Renal pelvis (tissue), 4 donors: ENCODE data around the gene SFMBT1. TPM values are rescaled to one million over a fixed set of nuclear protein-coding genes. Genes with fewer than 3 reads are reported as not detected.

Source experiments
- DNase-seq: peaks from one replicate; pipeline ENCODE4 v3.0.0-alpha.2; 2013
- polyA plus RNA-seq, 3 donors: library from polyadenylated mRNA; unstranded; fragments of 120-200 nt; gene quantifications; one replicate each; pipeline ENCODE4 v1.2.1, GENCODE V29; 2013; ENCODE audit not compliant: insufficient read length in 3 of 3

The SFMBT1 gene
- polyA plus RNA-seq, 3 donors: 9.9 to 11.7 (median 10.8) TPM

DNA sequence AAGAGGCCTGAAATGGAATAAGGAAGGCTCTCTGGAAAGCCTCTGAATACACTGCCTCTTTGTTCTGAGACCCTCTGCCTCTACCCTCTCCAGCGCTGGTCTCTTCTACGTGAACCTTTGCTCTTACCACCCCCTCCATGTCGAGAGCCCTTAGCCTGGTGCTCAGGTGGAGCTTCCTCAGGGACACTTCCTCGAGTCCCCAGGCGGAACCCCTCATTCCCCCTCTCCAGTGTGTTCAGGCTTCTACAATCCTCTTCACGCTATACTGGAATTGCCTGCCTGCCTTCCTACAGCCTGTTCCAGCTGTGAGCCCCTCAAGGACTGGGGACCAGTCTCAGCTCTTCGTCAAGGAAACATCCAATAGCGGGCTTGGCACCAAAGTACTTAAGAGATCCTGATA, 156.0 kb downstream of the SFMBT1 start:
- no peak for DNase-seq

DNA sequence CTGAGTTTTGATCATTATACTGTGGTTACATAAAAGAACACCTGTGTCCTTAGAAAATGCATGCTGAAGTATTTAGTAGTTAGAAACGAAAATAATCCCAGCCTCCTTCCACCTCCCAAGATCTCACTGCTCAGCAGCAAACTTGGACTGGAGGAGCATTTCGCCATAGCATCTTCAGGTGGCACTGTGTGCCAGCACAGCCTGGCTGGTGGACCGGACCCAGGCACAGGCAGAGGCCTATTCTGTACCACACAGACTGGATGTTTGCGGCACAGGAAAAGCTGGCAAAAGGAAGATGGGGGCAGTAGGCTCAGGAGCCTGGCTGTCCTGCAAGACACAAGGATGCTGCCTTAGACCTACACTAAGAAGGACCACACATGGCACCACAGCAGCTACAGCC, 158.7 kb downstream of the SFMBT1 start:
- no peak for DNase-seq

DNA sequence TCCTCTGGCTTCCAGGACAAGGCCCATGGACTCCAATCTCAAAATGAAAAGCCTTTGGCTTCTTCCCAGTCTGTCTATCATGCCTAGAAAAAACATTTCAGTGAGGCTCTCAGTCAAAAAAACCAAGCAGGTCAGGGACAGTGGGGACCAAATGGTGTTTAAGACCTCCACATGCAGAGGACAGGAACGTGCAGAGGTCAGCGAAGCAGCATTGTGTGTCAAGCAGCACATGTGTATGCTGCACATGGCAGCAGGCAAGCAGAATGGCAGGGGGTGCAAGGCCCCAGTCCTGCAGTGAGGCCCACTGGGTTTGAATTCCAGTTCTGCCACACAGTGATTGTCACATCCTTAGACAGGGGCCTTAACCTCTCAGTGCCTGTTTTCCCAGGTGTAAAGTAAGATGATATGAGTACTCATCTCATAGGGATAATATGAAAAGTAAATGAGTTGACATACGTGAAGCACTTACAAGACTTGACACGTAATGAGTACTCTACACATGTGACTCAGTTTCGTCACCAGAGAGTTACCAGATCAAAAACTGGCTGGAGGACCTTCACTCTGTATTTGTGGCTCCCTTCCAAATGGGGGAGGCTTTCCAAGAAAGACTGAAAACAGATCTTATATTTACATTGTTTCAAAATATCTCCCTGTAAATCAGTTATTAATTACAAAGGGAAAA, 159.7 kb downstream of the SFMBT1 start:
- DNase-seq: no peak

DNA sequence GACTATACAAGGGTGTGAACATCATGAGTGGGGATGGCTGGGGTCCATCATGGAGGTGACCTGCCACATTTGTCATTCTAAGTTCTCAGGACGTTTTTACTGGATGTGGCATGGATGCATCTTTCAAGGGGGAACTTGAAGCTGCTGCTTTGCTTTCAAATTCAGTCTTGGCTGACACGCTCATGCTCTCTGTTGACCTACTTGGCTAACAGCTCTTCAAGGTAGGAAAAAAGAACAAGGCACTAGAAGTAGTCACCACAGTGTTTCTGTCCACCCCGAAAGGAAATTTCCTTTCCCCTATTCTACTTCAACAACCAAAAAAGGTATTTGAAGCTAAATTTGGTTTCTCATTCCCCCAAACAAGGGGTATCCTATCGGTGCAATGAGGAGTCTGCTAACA, 163.5 kb downstream of the SFMBT1 start:
- DNase-seq: no peak

DNA sequence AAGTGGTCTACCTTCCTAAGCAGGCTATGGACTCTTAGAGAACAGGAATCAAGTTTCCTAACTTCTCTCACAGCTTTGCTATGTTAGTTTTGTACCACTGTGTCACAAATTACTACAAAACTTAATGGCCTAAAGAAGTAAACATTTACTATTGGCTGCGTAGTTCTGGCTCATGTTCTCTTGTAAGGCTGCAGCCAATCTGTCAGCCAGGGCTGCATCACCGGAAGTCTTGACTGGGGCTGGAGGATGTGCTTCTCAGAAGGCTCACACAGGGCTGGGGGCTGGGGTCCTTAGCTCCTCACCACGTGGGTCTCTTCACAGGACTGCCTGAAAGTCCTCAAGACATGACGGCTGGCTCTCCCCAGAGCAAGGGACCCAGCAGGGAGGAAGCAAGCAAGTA, 164.0 kb downstream of the SFMBT1 start:
- DNase-seq: no peak

DNA sequence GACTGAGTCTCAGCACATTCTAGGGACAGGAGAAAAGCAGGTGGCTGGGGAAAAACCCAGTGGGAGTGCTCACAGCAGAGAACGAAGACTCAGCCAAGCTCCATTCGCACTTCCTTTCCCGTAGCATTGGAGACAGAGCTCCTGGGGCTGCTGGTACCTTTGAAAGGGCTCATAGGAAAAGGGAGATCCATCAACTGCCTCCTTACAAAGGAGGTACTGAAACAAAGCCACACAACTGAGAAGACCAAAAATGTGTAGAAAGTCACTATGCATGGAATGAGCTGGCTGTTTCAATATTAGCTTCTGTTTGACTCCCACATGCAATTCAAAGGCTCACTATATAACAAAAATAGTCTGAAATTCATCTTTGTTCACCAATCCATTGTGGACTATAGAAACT, 165.4 kb downstream of the SFMBT1 start:
- DNase-seq: no peak

DNA sequence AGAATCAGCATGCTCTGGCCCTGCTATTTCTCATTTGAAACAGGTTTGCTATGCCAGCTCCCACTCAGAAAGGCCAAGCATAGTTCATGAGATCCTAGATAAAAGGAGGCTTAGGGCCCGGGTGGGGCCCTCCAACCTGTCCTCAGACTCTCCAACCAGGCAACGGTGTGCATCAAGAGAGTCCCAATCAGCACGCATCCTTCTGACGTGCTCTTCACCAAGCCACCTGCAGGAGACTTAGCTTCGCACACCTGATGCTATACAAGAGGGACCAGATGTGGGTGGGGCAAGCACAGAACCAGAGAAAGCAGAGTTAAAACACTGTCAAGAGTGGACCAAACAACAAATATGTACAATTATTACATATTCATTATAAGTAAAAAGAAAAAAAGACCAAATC, 165.8 kb downstream of the SFMBT1 start:
- DNase-seq: no peak

DNA sequence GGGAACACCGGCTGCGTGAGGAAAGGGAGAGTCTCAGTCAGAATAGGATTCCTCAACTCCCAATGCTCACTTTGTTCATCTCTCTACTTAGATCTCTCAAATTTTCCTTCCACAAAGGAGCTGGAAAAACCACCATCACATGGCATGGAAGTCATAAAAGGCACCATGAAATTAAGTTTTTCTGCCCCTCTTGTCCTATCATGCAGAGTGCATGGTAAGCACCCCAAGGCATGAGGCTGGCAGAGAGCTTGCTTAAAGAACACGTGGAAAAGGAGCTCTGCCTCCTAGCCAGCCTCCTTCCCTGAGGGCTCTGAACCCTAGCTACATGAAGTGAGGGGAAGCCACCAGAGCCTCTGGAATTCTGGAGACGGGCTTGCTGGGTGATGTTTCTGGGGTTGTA, 166.3 kb downstream of the SFMBT1 start:
- DNase-seq: no peak

DNA sequence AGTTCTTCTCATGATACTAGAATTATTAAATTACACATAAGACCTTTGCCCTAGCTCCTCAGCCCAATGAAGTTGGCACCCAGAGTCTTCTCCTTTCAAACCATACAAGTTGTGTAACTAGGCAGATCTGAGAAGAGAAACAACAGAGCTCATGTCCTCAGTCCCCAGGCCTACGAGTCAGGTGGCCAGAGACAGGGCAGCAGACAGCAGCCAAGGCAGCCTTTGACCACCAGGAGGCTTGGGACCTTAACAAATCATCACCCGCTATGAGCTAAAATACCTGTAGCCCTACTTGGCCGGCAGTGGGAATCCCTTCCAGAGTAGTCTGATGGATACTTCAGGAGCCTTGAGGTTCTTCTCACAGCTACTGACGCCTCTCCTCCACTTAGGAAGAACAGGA, 166.8 kb downstream of the SFMBT1 start:
- DNase-seq: no peak

DNA sequence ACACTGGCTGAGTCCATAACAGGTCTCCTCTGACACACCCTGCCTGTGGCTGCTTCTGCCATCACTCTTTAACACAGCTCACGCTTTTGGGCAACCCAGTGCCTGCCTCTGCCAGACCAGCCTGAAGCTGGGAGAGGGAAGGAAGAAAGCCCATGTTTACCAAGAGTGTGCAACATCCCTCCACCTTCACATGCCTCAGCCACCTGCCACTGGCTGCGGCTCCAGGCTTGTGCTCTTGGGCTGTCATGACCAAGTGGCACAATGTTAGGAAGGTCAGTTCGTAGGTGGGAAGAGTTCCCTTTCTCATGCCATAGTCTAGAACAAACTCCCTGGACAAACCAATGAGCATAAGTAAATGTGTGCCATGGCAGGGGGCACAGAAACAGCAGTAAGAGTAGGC, 168.8 kb downstream of the SFMBT1 start:
- DNase-seq: no peak

DNA sequence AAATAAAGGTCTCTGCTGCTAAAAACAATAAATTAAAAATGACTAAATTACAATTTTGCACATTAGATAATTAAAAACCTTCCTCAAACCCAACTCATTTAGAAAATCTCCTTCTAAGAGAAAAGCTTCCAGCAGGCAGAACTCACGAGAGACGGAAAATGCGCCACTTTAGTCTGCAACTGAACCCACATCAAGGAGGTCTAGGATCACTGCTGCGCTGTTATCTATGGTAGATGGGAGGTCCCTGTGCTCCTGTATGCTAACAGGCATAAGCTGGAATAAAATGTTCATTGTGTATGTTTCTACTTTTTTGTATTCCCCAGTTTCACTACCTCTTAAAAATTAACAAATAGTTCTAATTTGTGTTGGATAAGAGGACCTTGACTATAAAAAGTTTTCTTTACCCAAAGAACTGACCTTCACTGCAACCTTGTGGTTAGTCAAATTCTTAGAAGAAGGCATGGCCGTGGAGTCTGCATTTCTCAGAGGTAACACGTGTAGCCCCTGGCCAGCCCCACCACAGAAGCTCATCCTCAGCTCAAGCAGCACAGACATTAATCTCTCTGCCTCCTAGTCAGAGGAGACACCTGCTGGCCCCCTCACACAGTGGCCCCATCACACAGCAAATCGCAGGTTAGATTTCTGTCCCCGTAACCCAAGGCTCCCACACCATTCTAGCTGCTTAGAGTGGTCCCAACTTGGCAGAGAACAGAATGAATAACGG, 170.8 kb downstream of the SFMBT1 start:
- DNase-seq: no peak

DNA sequence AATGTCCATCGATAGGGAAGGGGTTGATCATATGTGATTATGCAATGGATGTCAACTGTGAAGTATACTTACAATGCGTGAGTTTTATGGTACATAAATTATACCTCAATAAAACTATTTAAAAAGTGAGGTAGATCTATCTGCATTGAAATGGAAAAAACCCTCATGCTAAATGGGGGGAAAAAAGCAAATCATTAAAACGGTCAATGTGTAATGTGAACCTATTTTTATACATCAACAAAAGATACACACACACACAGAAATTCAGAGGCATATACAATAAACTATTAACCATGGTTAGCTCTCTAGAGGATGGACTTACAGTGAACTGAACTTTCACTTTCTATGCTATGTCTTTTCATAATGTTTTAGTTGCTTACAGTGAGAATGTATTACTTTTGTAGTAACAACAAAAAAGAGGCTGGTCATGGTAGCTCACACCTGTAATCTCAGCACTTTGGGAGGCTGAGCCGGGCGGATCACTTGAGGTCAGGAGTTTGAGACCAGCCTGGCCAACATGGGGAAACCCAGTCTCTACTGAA, 171.6 kb downstream of the SFMBT1 start:
- no peak for DNase-seq

DNA sequence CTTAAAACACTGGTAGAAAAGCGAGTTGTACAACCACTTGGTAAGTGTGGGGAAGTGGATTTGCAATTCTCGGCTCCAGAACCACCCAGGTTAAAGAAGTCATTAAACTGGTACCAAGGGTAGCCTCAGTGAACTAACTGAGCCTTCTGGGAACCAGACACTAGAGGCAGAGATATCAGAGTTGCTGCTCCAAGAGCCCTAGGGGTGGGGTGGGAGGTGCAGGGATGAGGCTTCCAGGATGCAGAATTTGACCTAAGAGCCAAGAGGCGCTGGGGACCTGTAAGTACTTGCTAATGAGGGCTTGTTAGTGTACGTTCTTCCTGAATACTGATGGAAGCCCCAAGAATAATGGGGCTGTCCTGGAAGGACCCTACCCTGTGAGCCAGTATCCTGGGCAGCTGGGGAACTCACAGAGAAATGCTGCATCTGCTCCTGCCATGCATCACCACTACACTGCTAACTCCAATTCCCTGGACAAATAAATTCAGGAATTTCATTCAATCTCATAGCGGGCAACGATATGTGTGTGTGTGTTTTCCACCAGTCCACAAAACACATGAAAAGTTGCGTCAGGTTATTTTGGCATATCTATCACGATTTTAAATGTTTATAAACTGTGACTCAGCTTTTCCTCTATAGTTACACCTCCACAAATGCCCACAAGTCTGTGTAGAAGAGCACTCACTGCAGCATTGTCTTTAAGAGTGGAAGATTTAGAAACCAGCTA, 172.3 kb downstream of the SFMBT1 start:
- no peak for DNase-seq

DNA sequence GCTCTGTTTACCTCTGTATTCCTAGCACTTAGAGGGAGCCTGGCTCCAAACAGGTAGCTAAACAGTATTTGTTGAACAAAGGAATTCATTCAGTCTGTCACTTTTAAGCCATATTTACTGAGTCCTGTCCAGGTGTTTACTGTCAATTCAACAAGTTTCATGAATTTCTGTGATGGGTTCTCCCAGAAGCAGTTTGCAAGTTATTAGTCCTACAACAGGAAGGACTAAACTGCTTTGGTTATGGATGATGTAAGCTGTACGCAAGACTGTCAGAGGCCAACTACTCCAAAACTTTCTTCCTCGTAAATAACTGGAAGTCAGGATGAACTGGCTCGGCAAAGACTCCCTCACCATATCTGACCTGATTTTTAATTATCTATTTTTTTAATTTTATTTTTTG, 173.6 kb downstream of the SFMBT1 start:
- DNase-seq: no peak

DNA sequence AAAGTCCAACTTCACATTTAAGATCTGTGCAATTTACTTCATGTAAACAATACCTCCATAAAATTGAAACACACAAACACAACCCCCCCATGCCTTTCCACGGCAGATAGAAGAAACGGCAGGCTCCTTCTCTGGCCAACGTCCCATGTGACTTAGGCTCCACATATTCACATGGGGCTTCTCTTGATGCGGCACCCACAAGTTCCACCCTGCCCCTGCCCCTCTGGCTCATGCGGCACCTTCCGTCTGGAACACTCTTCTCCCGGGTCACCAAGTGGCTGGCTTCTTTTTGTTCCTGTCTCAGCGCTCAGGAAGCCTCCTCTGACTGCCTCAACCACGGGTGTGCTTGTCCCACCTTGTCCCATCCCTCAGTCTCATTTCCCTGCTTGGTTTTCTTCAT, 174.1 kb downstream of the SFMBT1 start:
- DNase-seq: no peak

DNA sequence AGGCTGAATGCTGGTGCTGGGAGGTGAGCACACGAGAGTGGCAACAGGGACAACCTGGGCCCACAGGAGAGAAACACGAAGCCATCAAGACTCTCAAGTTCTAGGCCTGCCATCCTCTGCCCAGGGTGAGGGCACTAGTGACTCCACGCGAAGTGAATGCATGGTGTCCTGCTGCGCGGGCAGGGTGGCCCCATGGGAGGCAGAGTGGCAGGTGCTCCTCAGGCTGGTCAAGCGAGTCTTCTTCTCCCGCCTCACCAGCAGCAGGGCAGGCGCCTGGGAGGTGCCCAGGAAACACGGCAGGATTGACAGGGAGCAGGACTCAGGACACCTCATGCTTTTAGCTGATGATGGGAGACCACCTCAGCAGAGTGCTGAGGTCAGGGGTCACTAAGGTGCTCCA, 175.4 kb downstream of the SFMBT1 start:
- no peak for DNase-seq

DNA sequence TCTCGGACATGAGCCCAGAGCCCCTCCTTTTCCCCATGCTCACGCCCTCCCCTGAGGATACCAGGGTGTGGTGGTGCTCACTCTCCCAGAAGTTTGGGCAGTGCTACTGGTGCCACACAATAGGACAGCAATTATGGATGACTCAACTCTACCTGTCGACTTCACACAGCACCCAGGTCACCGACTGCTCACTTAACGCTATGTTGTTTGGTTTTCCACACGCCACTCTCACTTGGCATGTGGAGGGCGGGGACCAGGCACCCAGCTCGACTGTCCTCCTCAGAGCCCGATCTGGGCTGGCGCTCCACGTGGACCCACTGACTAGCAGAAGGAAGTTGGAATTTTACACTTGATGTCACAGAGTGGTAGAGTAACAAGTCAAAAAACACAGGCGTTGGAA, 179.4 kb downstream of the SFMBT1 start:
- no peak for DNase-seq

DNA sequence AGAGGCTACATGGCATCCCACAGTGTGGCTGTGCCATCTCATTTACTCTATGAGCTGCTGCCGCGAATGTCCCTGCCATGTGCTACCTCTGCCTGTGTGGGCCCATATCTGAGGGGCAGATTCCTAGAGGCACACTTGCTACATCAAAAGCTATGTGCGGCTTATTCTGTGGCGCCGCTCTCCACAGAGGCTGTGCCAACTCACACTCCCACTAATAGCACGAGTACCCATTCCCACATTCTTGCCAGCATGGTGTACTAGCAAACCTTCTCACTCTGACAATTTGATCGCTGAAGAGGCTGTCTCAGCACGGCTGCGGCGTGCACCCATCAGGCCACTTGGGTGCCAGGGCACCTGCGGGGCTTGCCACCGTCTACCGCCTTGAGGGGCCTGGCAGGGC, 179.9 kb downstream of the SFMBT1 start:
- DNase-seq: no peak

DNA sequence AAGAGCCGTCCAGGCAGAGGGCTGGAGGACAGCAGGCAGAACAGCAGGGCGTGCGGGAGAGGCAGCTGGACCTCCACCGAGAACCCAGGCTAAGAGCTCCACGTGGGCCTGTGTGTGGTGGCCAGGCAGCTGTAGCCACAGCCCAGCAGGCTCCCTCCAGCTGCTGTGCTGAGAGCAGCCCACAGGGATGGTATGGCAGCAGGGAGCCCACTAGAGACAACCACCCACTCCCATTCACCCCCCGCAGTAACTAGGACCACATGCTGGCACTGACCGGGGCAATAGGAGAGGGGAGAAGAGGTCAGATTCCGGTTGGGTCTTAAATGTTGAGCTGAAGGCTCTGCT, 185.5 kb downstream of the SFMBT1 start:
- DNase-seq: no peak

DNA sequence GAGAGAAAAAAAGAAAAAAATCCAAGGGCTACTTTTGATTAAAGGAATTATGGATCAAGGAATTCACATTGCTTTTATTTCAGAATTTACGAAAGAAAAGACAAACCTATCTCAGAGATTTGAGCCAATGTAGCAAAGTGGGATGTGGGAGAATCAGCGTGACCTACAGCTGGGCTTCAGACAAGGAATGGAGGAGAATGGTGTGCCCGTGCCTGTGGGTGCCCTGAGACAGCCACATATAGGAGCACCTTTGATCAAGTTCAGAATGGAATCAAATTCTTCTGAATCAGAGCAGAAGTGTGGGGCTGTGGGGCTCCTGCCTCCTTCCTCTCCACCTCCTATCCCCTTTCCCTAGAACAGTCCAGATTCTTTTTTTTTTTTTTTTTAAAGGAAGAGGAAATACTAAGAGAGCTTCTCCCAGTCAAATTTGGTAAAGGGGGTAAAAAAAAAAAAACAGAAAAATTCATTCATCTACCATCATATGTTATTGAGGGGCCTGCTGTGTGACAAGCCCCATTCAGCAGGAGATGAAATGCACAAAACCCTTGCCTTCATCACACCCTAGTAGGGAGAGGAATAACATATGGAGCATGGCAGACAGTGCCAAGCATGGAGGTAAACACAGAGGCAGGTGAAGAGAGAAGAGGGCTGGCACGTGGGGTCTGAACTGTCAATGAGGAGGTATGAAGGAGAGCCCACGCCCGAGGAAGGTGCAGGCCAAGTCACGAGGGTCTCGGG, 186.0 kb downstream of the SFMBT1 start:
- no peak for DNase-seq

DNA sequence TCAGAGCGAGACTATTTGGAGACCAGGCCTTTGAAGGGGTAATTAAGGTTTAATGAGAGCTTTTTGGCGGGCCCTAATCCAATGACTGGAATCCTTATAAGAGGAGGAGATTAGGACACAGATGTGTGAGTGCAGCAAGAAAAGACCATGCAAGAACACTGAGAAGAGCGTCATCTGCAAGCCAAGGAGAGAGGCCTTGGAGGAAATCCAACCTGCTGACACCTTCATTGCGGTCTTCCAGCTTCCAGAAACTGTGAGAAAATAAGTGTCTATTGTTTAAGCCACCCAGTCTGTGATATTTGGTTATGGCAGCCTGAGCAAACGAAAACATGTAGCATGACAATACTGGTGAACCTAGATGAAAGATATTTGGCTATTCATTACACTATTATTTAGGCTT, 188.0 kb downstream of the SFMBT1 start:
- DNase-seq: no peak

DNA sequence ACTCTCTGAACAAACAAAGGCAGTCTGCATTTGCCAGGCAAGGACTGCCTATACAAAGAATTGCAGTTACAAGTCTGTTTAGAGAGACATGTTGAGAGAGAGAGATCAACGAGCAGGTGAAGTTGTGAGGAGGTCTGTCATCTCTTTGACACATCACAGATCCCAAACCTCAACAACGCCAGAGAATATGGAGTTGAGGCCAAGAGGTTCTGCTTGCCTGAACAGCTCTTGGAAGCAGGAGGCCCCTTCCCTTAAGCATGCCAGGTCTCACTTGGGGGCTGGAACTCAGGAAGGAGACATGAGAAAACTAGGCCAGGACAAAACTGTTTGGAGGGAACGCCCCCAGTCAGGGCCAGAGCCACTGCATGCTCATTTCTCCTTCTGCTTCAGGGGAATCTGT, 188.7 kb downstream of the SFMBT1 start:
- DNase-seq: no peak
